Measurements from ENCODE around the gene PGF. TPM values are rescaled to one million over a fixed set of nuclear protein-coding genes. Genes with fewer than 3 reads are reported as not detected.
"Not testable (repeated sequence)": the region's sequence is repeated elsewhere in the genome, so short reads cannot be mapped to it uniquely, and the experiment has no call there.

Gene PGF
- total RNA-seq, 1 donor from 2014 or later: 3.2 TPM

DNA sequence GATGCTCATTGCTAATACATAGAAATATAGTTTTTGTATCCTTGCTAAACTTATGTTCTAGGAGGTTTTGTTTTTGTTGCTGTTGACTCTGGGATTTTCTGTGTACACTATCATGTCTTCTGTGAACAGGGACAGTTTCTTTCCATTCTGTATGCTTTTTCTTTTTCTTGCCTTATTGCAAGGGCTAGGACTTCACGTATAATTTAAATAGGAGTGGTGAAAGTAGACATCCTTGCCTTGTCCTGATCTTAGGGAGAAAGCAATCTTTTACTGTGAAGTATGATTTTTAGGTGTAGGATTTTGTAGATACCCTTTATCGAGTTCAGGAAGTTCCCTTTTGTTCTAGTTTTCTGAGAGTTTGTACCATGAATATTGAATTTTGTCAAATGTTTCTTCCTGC lies 45.9 kb upstream of the PGF start:
- Mint-ChIP-seq H3K36me3 (ENCODE audit: low read depth) (peaks cover 7% of the 10 kb centered on the region), H3K4me3 (ENCODE audit: unreplicated experiment) (no peak overlapping the region), H3K4me1 (ENCODE audit: low read depth) (peaks cover 33% of the 10 kb centered on the region), H3K27me3 (ENCODE audit: low read depth) (no peaks in the 10 kb centered on the region), H3K9me3 (ENCODE audit: low read depth) (peaks cover 5% of the 10 kb centered on the region), H3K27ac (ENCODE audit: unreplicated experiment) (no peak overlapping the region)
- DNase-seq (ENCODE audit: low spot score): no peak
- no peak for TF ChIP-seq CTCF (IDR thresholded peaks at IDR 0.05)

GRCh38 chr14:74995781-74996180 lies 40.4 kb upstream of the PGF start:
- not testable (repeated sequence) for H3K4me3 Mint-ChIP-seq (ENCODE audit: unreplicated experiment); H3K36me3 Mint-ChIP-seq (ENCODE audit: low read depth); H3K27me3 Mint-ChIP-seq (ENCODE audit: low read depth); H3K27ac Mint-ChIP-seq (ENCODE audit: unreplicated experiment); DNase-seq (ENCODE audit: low spot score); H3K9me3 Mint-ChIP-seq (ENCODE audit: low read depth)
- peaks cover 12% of the 10 kb centered on the region for H3K4me1 Mint-ChIP-seq (ENCODE audit: low read depth)

- H3K4me3 Mint-ChIP-seq (ENCODE audit: unreplicated experiment); H3K27ac Mint-ChIP-seq (ENCODE audit: unreplicated experiment); H3K27me3 Mint-ChIP-seq (ENCODE audit: low read depth); H3K9me3 Mint-ChIP-seq (ENCODE audit: low read depth); H3K36me3 Mint-ChIP-seq (ENCODE audit: low read depth); DNase-seq (ENCODE audit: low spot score): not testable (repeated sequence)
- peaks cover 11% of the 10 kb centered on the region for H3K4me1 Mint-ChIP-seq (ENCODE audit: low read depth)
Measured at GRCh38 chr14:74994182-74994581, 38.8 kb upstream of the PGF start.

DNA sequence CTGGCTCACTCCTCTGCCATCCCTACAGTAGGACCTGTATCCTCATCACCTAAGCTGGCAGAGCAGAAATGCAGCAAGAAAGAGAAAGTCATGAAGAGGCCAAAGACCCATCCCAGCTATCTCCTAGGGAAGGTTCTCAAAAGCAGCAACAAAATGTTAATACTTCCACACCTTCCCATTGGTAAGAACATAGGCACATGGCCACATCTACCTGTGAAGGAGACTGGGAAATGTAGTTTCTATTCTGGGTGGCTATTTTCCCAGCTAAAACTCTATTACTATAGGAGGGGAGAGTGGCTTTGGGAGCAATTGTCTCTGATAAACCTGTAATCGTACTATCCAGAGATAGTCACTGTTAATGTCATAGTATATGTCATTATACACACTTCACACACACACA lies 33.6 kb upstream of the PGF start:
- no peak for TF ChIP-seq CTCF (IDR thresholded peaks at IDR 0.05)
- H3K4me3 Mint-ChIP-seq (ENCODE audit: unreplicated experiment): no peak overlapping the region
- no peaks in the 10 kb centered on the region for H3K9me3 Mint-ChIP-seq (ENCODE audit: low read depth)
- no peaks in the 10 kb centered on the region for H3K27me3 Mint-ChIP-seq (ENCODE audit: low read depth)
- no peaks in the 10 kb centered on the region for H3K36me3 Mint-ChIP-seq (ENCODE audit: low read depth)
- no peak overlapping the region for H3K27ac Mint-ChIP-seq (ENCODE audit: unreplicated experiment)
- DNase-seq (ENCODE audit: low spot score): no peak
- H3K4me1 Mint-ChIP-seq (ENCODE audit: low read depth): peaks cover 34% of the 10 kb centered on the region

DNA sequence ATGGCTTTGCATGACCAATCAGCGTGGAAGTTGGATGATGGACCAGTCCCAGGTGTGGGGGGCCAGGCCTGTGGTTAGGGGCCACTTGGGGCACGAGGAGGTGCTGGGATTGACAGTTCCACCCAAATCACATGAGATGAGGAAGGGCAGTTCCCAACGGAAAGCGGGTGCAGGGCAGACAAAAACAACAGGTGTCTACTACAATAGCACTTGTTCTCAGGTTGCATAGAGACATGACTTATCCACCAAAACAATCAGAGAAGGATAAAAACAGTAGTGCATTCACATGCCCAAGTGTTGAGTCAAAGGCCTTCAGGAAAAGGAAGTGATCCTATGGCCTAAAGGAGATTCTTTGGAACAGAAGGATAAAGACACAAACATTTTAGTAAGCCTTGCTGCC lies 32.7 kb upstream of the PGF start:
- DNase-seq (ENCODE audit: low spot score): no peak
- peaks cover 35% of the 10 kb centered on the region for H3K4me1 Mint-ChIP-seq (ENCODE audit: low read depth)
- no peak overlapping the region for H3K27ac Mint-ChIP-seq (ENCODE audit: unreplicated experiment)
- H3K9me3 Mint-ChIP-seq (ENCODE audit: low read depth): no peaks in the 10 kb centered on the region
- no peak overlapping the region for H3K4me3 Mint-ChIP-seq (ENCODE audit: unreplicated experiment)
- no peaks in the 10 kb centered on the region for H3K36me3 Mint-ChIP-seq (ENCODE audit: low read depth)
- no peaks in the 10 kb centered on the region for H3K27me3 Mint-ChIP-seq (ENCODE audit: low read depth)
- no peak for TF ChIP-seq CTCF (IDR thresholded peaks at IDR 0.05)

GRCh38 chr14:74985806-74986205 lies 30.4 kb upstream of the PGF start:
- no peak overlapping the region for H3K27ac Mint-ChIP-seq (ENCODE audit: unreplicated experiment)
- H3K4me1 Mint-ChIP-seq (ENCODE audit: low read depth): peaks cover 51% of the 10 kb centered on the region
- DNase-seq (ENCODE audit: low spot score): no peak
- no peaks in the 10 kb centered on the region for H3K27me3 Mint-ChIP-seq (ENCODE audit: low read depth)
- no peak for TF ChIP-seq CTCF (IDR thresholded peaks at IDR 0.05)
- no peak overlapping the region for H3K4me3 Mint-ChIP-seq (ENCODE audit: unreplicated experiment)
- H3K9me3 Mint-ChIP-seq (ENCODE audit: low read depth): no peaks in the 10 kb centered on the region
- no peaks in the 10 kb centered on the region for H3K36me3 Mint-ChIP-seq (ENCODE audit: low read depth)
